Neural progenitor cell (in vitro differentiated cells): ENCODE results near the gene HTR6. TPM values are rescaled to one million over a fixed set of nuclear protein-coding genes. Genes with fewer than 3 reads are reported as not detected.
A peak's percentile ranks its signal among the peaks of the same experiment; 100 is the strongest.

ENCODE experiments used
- DNase-seq: peaks from one replicate; pipeline ENCODE4 v3.0.0-alpha.2; 2016; ENCODE audit warnings: low spot score
- H2AFZ ChIP-seq: fragments of 200-600 bp; sonication (generic); replicated peaks from 2 replicates; pipeline ENCODE4 v1.6.1; 2016; ENCODE audit warnings: antibody characterized with exemption
- H3F3A ChIP-seq: fragments of 200-600 bp; sonication (generic); 2 replicates; pipeline ENCODE4 v1.6.1; 2016; ENCODE audit warnings: antibody characterized with exemption, low read depth
- H3K27ac ChIP-seq: fragments of 200-600 bp; sonication (generic); 2 replicates; pipeline ENCODE4 v1.5.1; 2016; ENCODE audit warnings: mild to moderate bottlenecking
- H3K27me3 ChIP-seq: fragments of 200-600 bp; sonication (generic); 2 replicates; pipeline ENCODE4 v1.6.1; 2016; ENCODE audit warnings: mild to moderate bottlenecking, moderate library complexity
- H3K36me3 ChIP-seq: fragments of 200-600 bp; sonication (generic); 2 replicates; pipeline ENCODE4 v1.5.1; 2016
- H3K4me1 ChIP-seq: fragments of 200-600 bp; sonication (generic); 2 replicates; pipeline ENCODE4 v1.6.1; 2016; ENCODE audit warnings: mixed run types
- H3K4me2 ChIP-seq: fragments of 200-600 bp; sonication (generic); 2 replicates; pipeline ENCODE4 v1.6.1; 2016
- H3K4me3 ChIP-seq: fragments of 200-600 bp; sonication (generic); 2 replicates; pipeline ENCODE4 v1.5.1; 2016
- H3K79me2 ChIP-seq: fragments of 200-600 bp; sonication (generic); 2 replicates; pipeline ENCODE4 v1.6.1; 2016; ENCODE audit warnings: low read depth
- H3K9ac ChIP-seq: fragments of 200-600 bp; sonication (generic); 2 replicates; pipeline ENCODE4 v1.6.1; 2016
- H3K9me3 ChIP-seq: fragments of 200-600 bp; sonication (generic); 2 replicates; pipeline ENCODE4 v1.5.1; 2016; ENCODE audit warnings: low read depth
- H4K20me1 ChIP-seq: fragments of 200-600 bp; sonication (generic); 2 replicates; pipeline ENCODE4 v1.6.1; 2016; ENCODE audit warnings: low read depth
- H3K27ac Mint-ChIP-seq: 3 replicates; pipeline ENCODE4 v1.8.0; 2021; ENCODE audit warnings: mixed read lengths
- H3K27me3 Mint-ChIP-seq: 2 replicates; pipeline ENCODE4 v1.8.0; 2022; ENCODE audit warnings: low read depth, mild to moderate bottlenecking, inconsistent platforms, moderate library complexity, mixed read lengths; ENCODE audit not compliant: insufficient read depth
- H3K36me3 Mint-ChIP-seq: 3 replicates; pipeline ENCODE4 v1.8.0; 2021; ENCODE audit warnings: mixed read lengths
- H3K4me1 Mint-ChIP-seq: 3 replicates; pipeline ENCODE4 v1.8.0; 2021; ENCODE audit warnings: mixed read lengths
- H3K4me3 Mint-ChIP-seq: 3 replicates; pipeline ENCODE4 v1.8.0; 2021; ENCODE audit warnings: mild to moderate bottlenecking, moderate library complexity, mixed read lengths
- H3K9me3 Mint-ChIP-seq: 3 replicates; pipeline ENCODE4 v1.8.0; 2020; ENCODE audit warnings: mixed read lengths
- CTCF ChIP-seq: fragments of 200-600 bp; sonication (generic); IDR thresholded peaks from 2 replicates; pipeline ENCODE4 v1.5.1; 2017; ENCODE audit warnings: antibody characterized with exemption, mild to moderate bottlenecking
- EZH2 ChIP-seq: fragments of 200-600 bp; sonication (generic); IDR thresholded peaks from 2 replicates; pipeline ENCODE4 v1.6.1; 2017; ENCODE audit warnings: antibody characterized with exemption, mild to moderate bottlenecking, moderate library complexity
- EZH2phosphoT487 ChIP-seq: fragments of 200-600 bp; sonication (generic); IDR thresholded peaks from 2 replicates; pipeline ENCODE4 v1.6.1; 2017; ENCODE audit warnings: antibody characterized with exemption
- total RNA-seq: library from RNA; depleted of rRNA; stranded (reverse); fragments of >200 nt; gene quantifications from 2 replicates; pipeline ENCODE4 v1.2.3, GENCODE V29; 2015; ENCODE audit warnings: low replicate concordance

HTR6 gene
- 0.25 TPM in 1 of 2 replicates, not detected in the other for total RNA-seq

GRCh38 chr1:19664453-19665185 is at the start of gene HTR6:
TSS of gene HTR6 (plus strand) at chr1:19664875. CDS start at chr1:19665754, 879 bp downstream.
- Histone ChIP-seq H3K36me3 (no peaks in the 10 kb centered on the region), H3K4me2 (peak within 1 kb of the TSS; percentile 84), H3K9me3 (no peaks in the 10 kb centered on the region), H2AFZ (peak within 1 kb of the TSS; percentile 30), H3K27me3 (peaks cover 95% of the 10 kb centered on the region), H3K79me2 (no peaks in the 10 kb centered on the region), H3F3A (peaks cover 24% of the 10 kb centered on the region), H3K9ac (no peak within 1 kb of the TSS), H3K4me1 (no peaks in the 10 kb centered on the region), H3K4me3 (peak within 1 kb of the TSS; percentile 52), H3K27ac (no peak within 1 kb of the TSS), H4K20me1 (peaks cover 17% of the 10 kb centered on the region)
- Mint-ChIP-seq H3K36me3 (no peaks in the 10 kb centered on the region), H3K4me1 (peaks cover 5% of the 10 kb centered on the region), H3K9me3 (no peaks in the 10 kb centered on the region), H3K27ac (no peak within 1 kb of the TSS), H3K4me3 (peak within 1 kb of the TSS; percentile 69), H3K27me3 (peaks cover 70% of the 10 kb centered on the region)
- DNase-seq, result peak; percentile 48
- TF ChIP-seq EZH2, result no peak

GRCh38 chr1:19615438-19615837 is 49.2 kb upstream of the HTR6 start:
- Histone ChIP-seq H3K4me2 (no peak overlapping the region), H3K9me3 (no peaks in the 10 kb centered on the region), H2AFZ (no peak overlapping the region), H3K36me3 (no peaks in the 10 kb centered on the region), H3F3A (no peaks in the 10 kb centered on the region), H3K9ac (no peak overlapping the region), H4K20me1 (peaks cover 16% of the 10 kb centered on the region), H3K27me3 (no peaks in the 10 kb centered on the region), H3K27ac (no peak overlapping the region), H3K79me2 (peaks cover 16% of the 10 kb centered on the region), H3K4me1 (peaks cover 10% of the 10 kb centered on the region), H3K4me3 (no peak overlapping the region)
- no peak for TF ChIP-seq CTCF
- no peak for TF ChIP-seq EZH2
- no peak for TF ChIP-seq EZH2phosphoT487
- Mint-ChIP-seq H3K27ac (no peak overlapping the region), H3K4me1 (peaks cover 22% of the 10 kb centered on the region), H3K4me3 (no peak overlapping the region), H3K27me3 (no peaks in the 10 kb centered on the region), H3K36me3 (peaks cover 6% of the 10 kb centered on the region), H3K9me3 (no peaks in the 10 kb centered on the region)
- no peak for DNase-seq

DNA sequence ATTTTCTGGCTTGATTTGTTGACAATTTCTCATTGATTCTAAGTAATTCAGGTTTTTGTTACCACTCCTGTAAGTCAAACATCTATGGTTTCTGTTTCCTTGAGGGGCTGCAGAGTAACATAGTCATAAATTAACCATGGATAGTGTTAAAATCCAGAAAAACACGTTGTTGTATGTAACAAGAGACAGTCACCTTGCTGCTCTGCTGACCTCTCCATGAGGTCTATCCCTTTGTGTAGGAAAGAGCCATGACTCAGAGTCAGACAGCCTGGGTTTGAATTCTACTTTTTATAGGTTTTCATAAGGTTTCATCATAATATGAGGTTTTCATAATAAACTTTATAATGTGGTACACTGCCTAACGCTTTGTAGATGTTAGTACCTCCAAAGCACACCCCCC is 48.2 kb upstream of the HTR6 start:
- Histone ChIP-seq H3K79me2 (peaks cover 20% of the 10 kb centered on the region), H3K4me2 (no peak overlapping the region), H3K27ac (no peak overlapping the region), H3F3A (no peaks in the 10 kb centered on the region), H3K9me3 (no peaks in the 10 kb centered on the region), H3K4me1 (peaks cover 10% of the 10 kb centered on the region), H3K36me3 (no peaks in the 10 kb centered on the region), H3K9ac (no peak overlapping the region), H3K27me3 (no peaks in the 10 kb centered on the region), H2AFZ (no peak overlapping the region), H3K4me3 (no peak overlapping the region), H4K20me1 (peaks cover 16% of the 10 kb centered on the region)
- Mint-ChIP-seq H3K36me3 (peaks cover 6% of the 10 kb centered on the region), H3K4me3 (no peak overlapping the region), H3K4me1 (peaks cover 22% of the 10 kb centered on the region), H3K27me3 (no peaks in the 10 kb centered on the region), H3K27ac (no peak overlapping the region), H3K9me3 (no peaks in the 10 kb centered on the region)
- no peak for DNase-seq
- TF ChIP-seq EZH2 (no peak), EZH2phosphoT487 (no peak), CTCF (no peak)

DNA sequence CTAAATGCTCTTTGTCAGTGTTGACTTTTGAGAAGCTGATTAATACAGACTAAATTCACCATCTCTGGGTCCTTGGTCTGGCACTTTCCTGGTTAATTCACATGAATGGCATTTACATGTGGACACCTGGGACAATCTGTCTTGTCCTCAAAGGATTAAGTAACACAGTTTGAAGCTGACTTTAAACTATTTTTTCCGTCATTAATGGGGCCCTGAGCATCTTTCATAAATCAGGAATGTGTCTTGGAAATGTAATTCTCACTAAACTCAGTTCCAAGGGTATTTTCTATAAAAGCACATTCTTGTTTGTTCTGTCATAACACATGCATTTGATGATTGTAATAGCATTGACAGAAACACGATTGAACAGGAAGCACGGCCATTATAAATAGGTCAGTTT is 47.3 kb upstream of the HTR6 start:
- TF ChIP-seq EZH2 (no peak), CTCF (no peak), EZH2phosphoT487 (no peak)
- H3K27me3 ChIP-seq, result no peaks in the 10 kb centered on the region
- H4K20me1 ChIP-seq, result peaks cover 16% of the 10 kb centered on the region
- H3F3A ChIP-seq, result no peaks in the 10 kb centered on the region
- H3K27ac ChIP-seq, result no peak overlapping the region
- no peaks in the 10 kb centered on the region for H3K9me3 ChIP-seq
- H3K36me3 Mint-ChIP-seq, result peaks cover 7% of the 10 kb centered on the region
- no peak overlapping the region for H2AFZ ChIP-seq
- peaks cover 22% of the 10 kb centered on the region for H3K4me1 Mint-ChIP-seq
- H3K9me3 Mint-ChIP-seq, result no peaks in the 10 kb centered on the region
- peaks cover 20% of the 10 kb centered on the region for H3K79me2 ChIP-seq
- no peak overlapping the region for H3K4me3 Mint-ChIP-seq
- H3K27me3 Mint-ChIP-seq, result no peaks in the 10 kb centered on the region
- H3K4me1 ChIP-seq, result peaks cover 10% of the 10 kb centered on the region
- no peak for DNase-seq
- no peak overlapping the region for H3K9ac ChIP-seq
- no peak overlapping the region for H3K27ac Mint-ChIP-seq
- no peaks in the 10 kb centered on the region for H3K36me3 ChIP-seq
- H3K4me2 ChIP-seq, result no peak overlapping the region
- no peak overlapping the region for H3K4me3 ChIP-seq
